ENCODE data around the gene KCNQ2. TPM values are rescaled to one million over a fixed set of nuclear protein-coding genes. Genes with fewer than 3 reads are reported as not detected.
A peak's percentile ranks its signal among the peaks of the same experiment; 100 is the strongest.
"Not testable (repeated sequence)": the region's sequence is repeated elsewhere in the genome, so short reads cannot be mapped to it uniquely, and the experiment has no call there.

Gene KCNQ2
- not detected for polyA plus RNA-seq (2013, experiment 1 of 2; ENCODE audit: insufficient read length)
- 0.24 TPM for polyA plus RNA-seq (2013, experiment 2 of 2; ENCODE audit: insufficient read length)

GRCh38 chr20:63471981-63472831 is at the start of gene KCNQ2:
TSS of gene KCNQ2 (minus strand) at chr20:63472655. CDS start at chr20:63472463, 192 bp downstream.
- no peak for DNase-seq

GRCh38 chr20:63521602-63522001 is 49.1 kb upstream of the KCNQ2 start:
- DNase-seq = no peak

- DNase-seq = peak; percentile 65
Measured at GRCh38 chr20:63520934-63521601, 48.6 kb upstream of the KCNQ2 start.

GRCh38 chr20:63520504-63520933 is 48.1 kb upstream of the KCNQ2 start, which contains the start of gene PPDPF:
TSS of gene PPDPF (plus strand) at chr20:63520765. CDS start at chr20:63521309, 544 bp downstream.
- peak; percentile 81 for DNase-seq

- peak; percentile 57 for DNase-seq
Measured at GRCh38 chr20:63519668-63520503, 47.4 kb upstream of the KCNQ2 start.

- no peak for DNase-seq
Measured at GRCh38 chr20:63518946-63519667, 46.7 kb upstream of the KCNQ2 start.

- DNase-seq = no peak
Measured at GRCh38 chr20:63518351-63518861, 46.0 kb upstream of the KCNQ2 start.

- DNase-seq = no peak
Measured at GRCh38 chr20:63517376-63518309, 45.2 kb upstream of the KCNQ2 start.

- DNase-seq = not testable (repeated sequence)
Measured at GRCh38 chr20:63514520-63514919, 42.1 kb upstream of the KCNQ2 start.

- no peak for DNase-seq
Measured at GRCh38 chr20:63513207-63513606, 40.8 kb upstream of the KCNQ2 start.

GRCh38 chr20:63509088-63509564 is 36.7 kb upstream of the KCNQ2 start:
- no peak for DNase-seq

GRCh38 chr20:63508072-63508768 is 35.8 kb upstream of the KCNQ2 start:
- no peak for DNase-seq

GRCh38 chr20:63507083-63507743 is 34.8 kb upstream of the KCNQ2 start:
- no peak for DNase-seq

- DNase-seq = no peak
Measured at GRCh38 chr20:63505723-63506122, 33.3 kb upstream of the KCNQ2 start.

GRCh38 chr20:63505281-63505680 is 32.8 kb upstream of the KCNQ2 start:
- no peak for DNase-seq

- DNase-seq = no peak
Measured at GRCh38 chr20:63504642-63505041, 32.2 kb upstream of the KCNQ2 start.

GRCh38 chr20:63503524-63503923 is 31.1 kb upstream of the KCNQ2 start:
- no peak for DNase-seq

GRCh38 chr20:63502671-63503172 is 30.3 kb upstream of the KCNQ2 start:
- DNase-seq = no peak
